ENCODE data around the gene GRK4. TPM values are rescaled to one million over a fixed set of nuclear protein-coding genes. Genes with fewer than 3 reads are reported as not detected.
A peak's percentile ranks its signal among the peaks of the same experiment; 100 is the strongest.
"Not testable (repeated sequence)": the region's sequence is repeated elsewhere in the genome, so short reads cannot be mapped to it uniquely, and the experiment has no call there.

Gene GRK4
- total RNA-seq, 1 donor from 2014 or later: 5.9 TPM

- H3K27ac Mint-ChIP-seq (ENCODE audit: unreplicated experiment): no peak overlapping the region
Measured at GRCh38 chr4:2937146-2937857, 26.1 kb upstream of the GRK4 start.

GRCh38 chr4:2937986-2938385 lies 25.4 kb upstream of the GRK4 start:
- TF ChIP-seq CTCF (IDR thresholded peaks at IDR 0.05; ENCODE audit: unreplicated experiment): no peak
- Mint-ChIP-seq H3K9me3 (ENCODE audit: unreplicated experiment) (no peaks in the 10 kb centered on the region), H3K4me3 (ENCODE audit: unreplicated experiment) (peak overlapping the region; percentile 79), H3K27ac (ENCODE audit: unreplicated experiment) (no peak overlapping the region), H3K27me3 (ENCODE audit: unreplicated experiment) (peaks cover 6% of the 10 kb centered on the region), H3K36me3 (ENCODE audit: low read depth, unreplicated experiment) (peaks cover 29% of the 10 kb centered on the region), H3K4me1 (ENCODE audit: unreplicated experiment) (peaks cover 7% of the 10 kb centered on the region)
- no peak for DNase-seq (ENCODE audit: low spot score)

More at GRCh38 chr4:2937146-2937857, 26.1 kb upstream of the GRK4 start:
- no peak for TF ChIP-seq CTCF (IDR thresholded peaks at IDR 0.05; ENCODE audit: unreplicated experiment)
- no peaks in the 10 kb centered on the region for H3K9me3 Mint-ChIP-seq (ENCODE audit: unreplicated experiment)
- H3K4me3 Mint-ChIP-seq (ENCODE audit: unreplicated experiment): no peak overlapping the region
- H3K4me1 Mint-ChIP-seq (ENCODE audit: unreplicated experiment): peaks cover 10% of the 10 kb centered on the region
- no peak for DNase-seq (ENCODE audit: low spot score)
- H3K27me3 Mint-ChIP-seq (ENCODE audit: unreplicated experiment): peaks cover 7% of the 10 kb centered on the region
- H3K36me3 Mint-ChIP-seq (ENCODE audit: low read depth, unreplicated experiment): peaks cover 25% of the 10 kb centered on the region

GRCh38 chr4:2938411-2938810 lies 25.0 kb upstream of the GRK4 start:
- H3K4me3 Mint-ChIP-seq (ENCODE audit: unreplicated experiment); H3K27ac Mint-ChIP-seq (ENCODE audit: unreplicated experiment); H3K27me3 Mint-ChIP-seq (ENCODE audit: unreplicated experiment); H3K9me3 Mint-ChIP-seq (ENCODE audit: unreplicated experiment); DNase-seq (ENCODE audit: low spot score); H3K4me1 Mint-ChIP-seq (ENCODE audit: unreplicated experiment): not testable (repeated sequence)
- peaks cover 26% of the 10 kb centered on the region for H3K36me3 Mint-ChIP-seq (ENCODE audit: low read depth, unreplicated experiment)

- Mint-ChIP-seq H3K27me3 (ENCODE audit: unreplicated experiment) (peaks cover 3% of the 10 kb centered on the region), H3K4me1 (ENCODE audit: unreplicated experiment) (peaks cover 4% of the 10 kb centered on the region), H3K36me3 (ENCODE audit: low read depth, unreplicated experiment) (peaks cover 26% of the 10 kb centered on the region), H3K27ac (ENCODE audit: unreplicated experiment) (peak overlapping the region; percentile 6), H3K9me3 (ENCODE audit: unreplicated experiment) (no peaks in the 10 kb centered on the region), H3K4me3 (ENCODE audit: unreplicated experiment) (peak overlapping the region; percentile 78)
- no peak for DNase-seq (ENCODE audit: low spot score)
- no peak for TF ChIP-seq CTCF (IDR thresholded peaks at IDR 0.05; ENCODE audit: unreplicated experiment)
Measured at GRCh38 chr4:2938906-2939305, 24.5 kb upstream of the GRK4 start.

GRCh38 chr4:2939383-2940243 lies 23.8 kb upstream of the GRK4 start:
- H3K4me3 Mint-ChIP-seq (ENCODE audit: unreplicated experiment): peak overlapping the region; percentile 78
- no peak for DNase-seq (ENCODE audit: low spot score)
- peaks cover 7% of the 10 kb centered on the region for H3K27me3 Mint-ChIP-seq (ENCODE audit: unreplicated experiment)
- no peaks in the 10 kb centered on the region for H3K9me3 Mint-ChIP-seq (ENCODE audit: unreplicated experiment)
- H3K4me1 Mint-ChIP-seq (ENCODE audit: unreplicated experiment): peaks cover 4% of the 10 kb centered on the region
- H3K27ac Mint-ChIP-seq (ENCODE audit: unreplicated experiment): peak overlapping the region; percentile 6
- H3K36me3 Mint-ChIP-seq (ENCODE audit: low read depth, unreplicated experiment): peaks cover 26% of the 10 kb centered on the region
- no peak for TF ChIP-seq CTCF (IDR thresholded peaks at IDR 0.05; ENCODE audit: unreplicated experiment)
